Ishikawa (cell line): Measurements from ENCODE around the gene ATRN.

Source experiments
- CEBPB ChIP-seq: IDR thresholded peaks from 2 replicates; pipeline ENCODE4 v1.6.1; 2012
- CREB1 ChIP-seq: IDR thresholded peaks from 2 replicates; pipeline ENCODE4 v1.6.1; 2012; ENCODE audit warnings: low read depth
- EGR1 ChIP-seq: IDR thresholded peaks from 2 replicates; pipeline ENCODE4 v1.6.1; 2012
- EP300 ChIP-seq: IDR thresholded peaks from 2 replicates; pipeline ENCODE4 v1.6.1; 2012; ENCODE audit warnings: borderline replicate concordance
- FOXM1 ChIP-seq: IDR thresholded peaks from 2 replicates; pipeline ENCODE4 v1.6.1; 2012; ENCODE audit warnings: low read depth, borderline replicate concordance
- MAX ChIP-seq: IDR thresholded peaks from 2 replicates; pipeline ENCODE4 v1.6.1; 2012
- NFIC ChIP-seq: IDR thresholded peaks from 2 replicates; pipeline ENCODE4 v1.6.1; 2012
- RAD21 ChIP-seq: IDR thresholded peaks from 2 replicates; pipeline ENCODE4 v1.6.1; 2012; ENCODE audit warnings: low read depth
- REST ChIP-seq: IDR thresholded peaks from 2 replicates; pipeline ENCODE4 v1.6.1; 2012; ENCODE audit warnings: low read depth, mild to moderate bottlenecking
- TAF1 ChIP-seq: IDR thresholded peaks from 2 replicates; pipeline ENCODE4 v1.6.1; 2012; ENCODE audit warnings: low read depth, mild to moderate bottlenecking
- TCF12 ChIP-seq: IDR thresholded peaks from 2 replicates; pipeline ENCODE4 v1.6.1; 2012; ENCODE audit warnings: low read depth
- TEAD4 ChIP-seq: IDR thresholded peaks from 2 replicates; pipeline ENCODE4 v1.6.1; 2012
- USF1 ChIP-seq: IDR thresholded peaks from 2 replicates; pipeline ENCODE4 v1.6.1; 2012
- ZBTB7A ChIP-seq: IDR thresholded peaks from 2 replicates; pipeline ENCODE4 v1.6.1; 2012; ENCODE audit warnings: low read depth

The ATRN gene

GRCh38 chr20:3680701-3681351 lies 210.0 kb downstream of the ATRN start:
- TF ChIP-seq TEAD4 (no peak), REST (no peak), ZBTB7A (no peak), CREB1 (no peak), TCF12 (no peak), RAD21 (no peak), EGR1 (no peak), TAF1 (no peak), CEBPB (no peak)

GRCh38 chr20:3681352-3681930 lies 210.6 kb downstream of the ATRN start:
- TF ChIP-seq RAD21 = no peak
- no peak for TF ChIP-seq NFIC
- no peak for TF ChIP-seq CEBPB
- TF ChIP-seq TEAD4 = no peak
- no peak for TF ChIP-seq EGR1
- no peak for TF ChIP-seq ZBTB7A
- no peak for TF ChIP-seq REST
- TF ChIP-seq CREB1 = no peak
- no peak for TF ChIP-seq FOXM1
- TF ChIP-seq EP300 = no peak
- TF ChIP-seq MAX = no peak

GRCh38 chr20:3681931-3682781 lies 211.3 kb downstream of the ATRN start, which contains the start of gene ADAM33:
Gene ADAM33, minus strand, starts transcription at chr20:3682010. Its CDS starts 6 bp downstream, at chr20:3682004.
- TF ChIP-seq EGR1 = no peak
- no peak for TF ChIP-seq FOXM1
- peak; percentile 45; the same call in 1 of the 2 replicates for TF ChIP-seq ZBTB7A

GRCh38 chr20:3685341-3685740 lies 214.5 kb downstream of the ATRN start:
- no peak for TF ChIP-seq NFIC
- TF ChIP-seq CREB1 = no peak
- no peak for TF ChIP-seq USF1
- TF ChIP-seq RAD21 = no peak
- no peak for TF ChIP-seq TAF1
- no peak for TF ChIP-seq ZBTB7A

GRCh38 chr20:3686421-3686820 lies 215.6 kb downstream of the ATRN start:
- no peak for TF ChIP-seq CEBPB
- TF ChIP-seq NFIC = no peak
- no peak for TF ChIP-seq ZBTB7A
- no peak for TF ChIP-seq EGR1
- no peak for TF ChIP-seq TCF12
- TF ChIP-seq USF1 = no peak
- no peak for TF ChIP-seq FOXM1
- no peak for TF ChIP-seq CREB1
- TF ChIP-seq REST = no peak
- no peak for TF ChIP-seq EP300
- no peak for TF ChIP-seq TAF1
